Upper lobe of left lung (tissue), 6 donors: ENCODE measurements around the gene FAT1. TPM values are rescaled to one million over a fixed set of nuclear protein-coding genes. Genes with fewer than 3 reads are reported as not detected.

ENCODE experiments used
- ATAC-seq, 2 donors: fragments of 200-7000 bp; cut with Tn5 transposase; one replicate each; pipeline ENCODE4 v1.9.1; 2022; ENCODE audit warnings: mild to moderate bottlenecking in 2 of 2, moderate library complexity in 2 of 2; ENCODE audit not compliant: low FRiP score in 2 of 2
- DNase-seq, 2 donors: peaks; one replicate each; pipeline ENCODE4 v3.0.0-alpha.2; 2019 to 2020
- H3K27ac ChIP-seq, 4 donors: fragments of 200-600 bp; sonication (generic); one replicate each; pipeline ENCODE4 v1.5.1; 2016 to 2019
- H3K27me3 ChIP-seq, 4 donors: fragments of 200-600 bp; sonication (generic); one replicate each; pipeline ENCODE4 v1.5.1; 2017 to 2019
- H3K36me3 ChIP-seq, 4 donors: fragments of 200-600 bp; sonication (generic); one replicate each; pipeline ENCODE4 v1.5.1; 2016 to 2019
- H3K4me1 ChIP-seq, 4 donors: fragments of 200-600 bp; sonication (generic); one replicate each; pipeline ENCODE4 v1.5.1; 2018 to 2019
- H3K4me3 ChIP-seq, 4 donors: fragments of 200-600 bp; sonication (generic); one replicate each; pipeline ENCODE4 v1.5.1; 2017 to 2019; ENCODE audit warnings: mild to moderate bottlenecking in 2 of 4, moderate library complexity in 1 of 4
- H3K9me3 ChIP-seq, 4 donors: fragments of 200-600 bp; sonication (generic); one replicate each; pipeline ENCODE4 v1.5.1; 2018 to 2019
- EP300 ChIP-seq, 4 donors: sonication (generic); formaldehyde crosslinking; IDR thresholded peaks; one replicate each; pipeline ENCODE4 v1.5.1; 2017; ENCODE audit warnings: antibody characterized with exemption in 4 of 4, control low read depth in 2 of 4
- POLR2A ChIP-seq, 4 donors: fragments of 450-650 bp; IDR thresholded peaks; one replicate each; pipeline ENCODE4 v1.5.1; 2016 to 2017; ENCODE audit warnings: antibody characterized with exemption in 4 of 4, mild to moderate bottlenecking in 2 of 4
- POLR2AphosphoS5 ChIP-seq, 2 donors: sonication (generic); formaldehyde crosslinking; IDR thresholded peaks; one replicate each; pipeline ENCODE4 v1.5.1; 2017; ENCODE audit warnings: antibody characterized with exemption in 2 of 2
- WGBS, 2 donors: methylation state at CpG; one replicate each; pipeline ENCODE4 v1.1.5; 2017 to 2018; 5-methylcytosine and 5-hydroxymethylcytosine counted together
- total RNA-seq, 6 donors: library from RNA; depleted of rRNA in 4 of 6; stranded (reverse); fragments of >200 nt in 4 of 6; gene quantifications; one replicate each; pipeline versions ENCODE4 v1.1.0 to v1.2.1, GENCODE V29; 2016 to 2021
- TF ChIP-seq, protein P1 (sequence below), 6 experiments: fragments of 450-650 bp in 4 of 6; fragments of 200-600 bp in 2 of 6; sonication (generic) in 2 of 6; IDR thresholded peaks; one replicate each; pipeline ENCODE4 v1.5.1; 2016 to 2019; ENCODE audit warnings: antibody characterized with exemption in 6 of 6
- donor health status: DM: no; HTN: no; CAD: no; lungs with moderate emphysema.
- donor health status: DM: no; HTN: yes; CAD: no; lungs with severe emphysema.

Gene FAT1
- total RNA-seq, 6 donors from 2014 or later, result 42.8 to 92.2 (median 77.4) TPM

DNA sequence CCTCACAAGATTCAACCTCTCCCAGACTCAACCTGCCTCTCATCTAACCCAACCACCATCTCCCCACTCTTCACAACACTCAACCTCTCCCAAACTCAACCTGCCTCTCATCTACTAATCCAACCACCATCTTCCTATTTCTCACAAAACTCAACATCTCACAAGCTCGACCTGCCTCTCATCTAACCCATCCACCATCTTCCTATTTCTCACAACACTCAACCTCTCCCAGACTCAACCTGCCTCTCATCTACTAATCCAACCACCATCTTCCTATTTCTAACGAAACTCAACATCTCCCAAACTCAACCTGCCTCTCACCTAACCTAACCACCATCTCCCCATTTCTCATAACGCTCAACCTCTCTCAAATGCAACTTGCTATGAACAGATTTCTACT, 29.8 kb downstream of the FAT1 start:
- 87 to 88% methylated on average over 3 of the region's 3 CpGs for WGBS, 2 donors
- H3K36me3 ChIP-seq, result peaks cover 0 to 3% (median 0%) of the 10 kb centered on the region in 4 donors
- TF ChIP-seq EP300 (IDR thresholded peaks at IDR 0.05), result no peak
- TF ChIP-seq, protein P1, sequence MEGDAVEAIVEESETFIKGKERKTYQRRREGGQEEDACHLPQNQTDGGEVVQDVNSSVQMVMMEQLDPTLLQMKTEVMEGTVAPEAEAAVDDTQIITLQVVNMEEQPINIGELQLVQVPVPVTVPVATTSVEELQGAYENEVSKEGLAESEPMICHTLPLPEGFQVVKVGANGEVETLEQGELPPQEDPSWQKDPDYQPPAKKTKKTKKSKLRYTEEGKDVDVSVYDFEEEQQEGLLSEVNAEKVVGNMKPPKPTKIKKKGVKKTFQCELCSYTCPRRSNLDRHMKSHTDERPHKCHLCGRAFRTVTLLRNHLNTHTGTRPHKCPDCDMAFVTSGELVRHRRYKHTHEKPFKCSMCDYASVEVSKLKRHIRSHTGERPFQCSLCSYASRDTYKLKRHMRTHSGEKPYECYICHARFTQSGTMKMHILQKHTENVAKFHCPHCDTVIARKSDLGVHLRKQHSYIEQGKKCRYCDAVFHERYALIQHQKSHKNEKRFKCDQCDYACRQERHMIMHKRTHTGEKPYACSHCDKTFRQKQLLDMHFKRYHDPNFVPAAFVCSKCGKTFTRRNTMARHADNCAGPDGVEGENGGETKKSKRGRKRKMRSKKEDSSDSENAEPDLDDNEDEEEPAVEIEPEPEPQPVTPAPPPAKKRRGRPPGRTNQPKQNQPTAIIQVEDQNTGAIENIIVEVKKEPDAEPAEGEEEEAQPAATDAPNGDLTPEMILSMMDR (IDR thresholded peaks at IDR 0.05), result no peak
- no peak for TF ChIP-seq POLR2A (IDR thresholded peaks at IDR 0.05)
- no peak for TF ChIP-seq POLR2AphosphoS5 (IDR thresholded peaks at IDR 0.05)
- ATAC-seq (no peak), DNase-seq (no peak)
- peak overlapping the region in 1 of 4 donors; percentile 27 for H3K27ac ChIP-seq
- H3K27me3 ChIP-seq, result no peaks in the 10 kb centered on the region
- no peaks in the 10 kb centered on the region for H3K9me3 ChIP-seq
- H3K4me1 ChIP-seq, result peaks cover 0 to 11% (median 5%) of the 10 kb centered on the region in 4 donors
- no peak overlapping the region for H3K4me3 ChIP-seq

DNA sequence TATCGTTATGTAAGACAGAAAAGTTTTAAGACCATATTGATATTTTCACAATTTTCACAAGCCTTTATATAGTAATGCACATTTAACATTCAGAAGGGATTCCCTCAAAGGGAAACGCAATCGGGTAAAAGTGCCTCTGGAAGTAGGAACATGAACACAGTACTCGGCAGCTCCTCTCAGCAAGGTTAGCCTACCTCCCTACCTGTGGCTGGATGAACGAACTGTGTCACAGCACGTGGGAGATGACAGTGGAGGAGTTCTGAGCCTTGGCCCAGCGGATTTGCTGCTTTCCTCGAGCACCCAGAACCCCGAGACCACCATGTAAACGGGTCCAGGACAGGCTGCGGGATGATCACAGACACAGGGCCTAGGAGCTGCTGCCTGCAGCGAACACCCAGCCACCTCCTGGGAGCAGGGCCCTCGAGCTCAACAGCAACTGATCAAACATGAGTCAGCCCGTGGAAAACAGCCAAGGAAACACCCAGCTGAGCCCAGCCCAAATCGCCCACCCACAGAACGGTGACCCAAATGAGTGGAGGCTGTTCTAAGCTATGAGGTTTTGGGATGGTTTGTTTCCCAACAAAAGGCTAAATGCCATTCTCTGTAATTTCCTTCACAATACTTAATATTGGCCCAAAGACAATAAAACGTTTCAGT, 30.4 kb downstream of the FAT1 start:
- Histone ChIP-seq H3K4me3 (no peak overlapping the region), H3K27ac (peak overlapping the region in 1 of 4 donors; percentile 27), H3K9me3 (no peaks in the 10 kb centered on the region), H3K4me1 (peaks cover 0 to 14% (median 6%) of the 10 kb centered on the region in 4 donors), H3K36me3 (peaks cover 0 to 3% (median 0%) of the 10 kb centered on the region in 4 donors), H3K27me3 (no peaks in the 10 kb centered on the region)
- ATAC-seq, result peak; percentile 81 to 88
- DNase-seq, result peak in 1 of 2 donors; percentile 69
- TF ChIP-seq POLR2AphosphoS5 (IDR thresholded peaks at IDR 0.05) (no peak), EP300 (IDR thresholded peaks at IDR 0.05) (no peak), POLR2A (IDR thresholded peaks at IDR 0.05) (no peak)
- TF ChIP-seq, protein P1 (IDR thresholded peaks at IDR 0.05), result no peak
- 52 to 62% methylated on average over 15 to 17 of the region's 17 CpGs for WGBS, 2 donors

DNA sequence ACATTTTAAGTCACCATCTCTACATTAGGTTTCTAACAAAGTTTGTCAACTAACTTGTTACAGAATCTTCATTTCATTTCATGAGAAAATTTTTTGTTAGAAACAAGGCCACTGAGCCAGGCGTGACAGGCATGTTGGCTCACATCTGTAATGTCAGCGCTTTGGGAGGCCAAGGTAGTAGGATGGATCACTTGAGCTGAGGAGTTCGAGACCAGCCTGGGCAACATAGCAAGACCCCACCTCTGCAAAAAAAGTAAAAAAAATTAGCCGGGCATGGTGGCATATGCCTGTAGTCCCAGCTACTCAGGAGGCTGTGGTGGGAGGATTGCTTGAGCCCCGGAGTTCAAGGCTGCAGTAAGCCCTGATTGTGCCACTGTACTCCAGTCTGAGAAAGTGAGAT, 32.3 kb downstream of the FAT1 start:
- Histone ChIP-seq H3K27ac (no peak overlapping the region), H3K4me3 (no peak overlapping the region), H3K27me3 (no peaks in the 10 kb centered on the region), H3K4me1 (peaks cover 0 to 14% (median 7%) of the 10 kb centered on the region in 4 donors), H3K9me3 (no peaks in the 10 kb centered on the region), H3K36me3 (no peaks in the 10 kb centered on the region)
- WGBS, 2 donors, result 93 to 94% methylated on average over 5 of the region's 5 CpGs
- TF ChIP-seq POLR2AphosphoS5 (IDR thresholded peaks at IDR 0.05), result no peak
- no peak for TF ChIP-seq POLR2A (IDR thresholded peaks at IDR 0.05)
- TF ChIP-seq, protein P1 (IDR thresholded peaks at IDR 0.05), result no peak
- no peak for TF ChIP-seq EP300 (IDR thresholded peaks at IDR 0.05)
- no peak for ATAC-seq
- no peak for DNase-seq

DNA sequence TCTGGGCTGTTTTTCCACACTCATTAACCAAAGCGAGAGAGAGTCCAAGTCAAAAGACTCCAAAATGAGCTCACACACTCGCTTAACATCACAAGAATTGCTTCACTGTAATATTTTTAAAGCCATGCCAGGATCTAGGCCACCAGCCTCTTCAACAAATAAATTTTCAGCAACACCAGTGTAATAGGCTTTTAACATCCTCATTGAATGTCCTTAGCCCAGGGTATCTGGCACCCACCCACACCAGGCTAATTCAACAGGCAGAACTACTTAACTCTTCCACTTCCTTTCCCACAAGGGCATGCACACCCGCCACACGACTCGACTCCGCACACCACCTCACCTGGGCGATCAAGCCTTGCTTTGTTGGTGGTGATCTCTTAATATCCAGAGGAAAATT, 34.2 kb downstream of the FAT1 start:
- Histone ChIP-seq H3K9me3 (no peaks in the 10 kb centered on the region), H3K36me3 (no peaks in the 10 kb centered on the region), H3K27ac (no peak overlapping the region), H3K27me3 (no peaks in the 10 kb centered on the region), H3K4me3 (no peak overlapping the region), H3K4me1 (peaks cover 6 to 22% (median 12%) of the 10 kb centered on the region in 4 donors)
- DNase-seq, result peak in 1 of 2 donors; percentile 45
- TF ChIP-seq POLR2A (IDR thresholded peaks at IDR 0.05) (no peak), POLR2AphosphoS5 (IDR thresholded peaks at IDR 0.05) (no peak), EP300 (IDR thresholded peaks at IDR 0.05) (no peak)
- TF ChIP-seq, protein P1 (IDR thresholded peaks at IDR 0.05), result no peak
- ATAC-seq, result peak in 1 of 2 donors; percentile 60
- 55 to 65% methylated on average over 7 of the region's 7 CpGs for WGBS, 2 donors
